Measurements from ENCODE around the gene ROR2. TPM values are rescaled to one million over a fixed set of nuclear protein-coding genes. Genes with fewer than 3 reads are reported as not detected.

The ROR2 gene
- total and polyA plus RNA-seq, 2 donors (not counting 3 experiments of a cell fraction or from before 2014, with no cell fraction given): not detected

- FAIRE-seq (no peak), DNase-seq (ENCODE audit: low read depth, low spot score) (no peak)
- no peaks in the 10 kb centered on the region for H3K9me1 ChIP-seq (replicated peaks; ENCODE audit: control insufficient read depth, extremely low read depth, insufficient read depth, low read length)
- no peaks in the 10 kb centered on the region for H3K9me3 ChIP-seq (replicated peaks; ENCODE audit: control insufficient read depth, insufficient read depth, low read length)
- H3K4me1 ChIP-seq (ENCODE audit: control insufficient read depth, extremely low read depth, insufficient read depth, low read length): no peaks in the 10 kb centered on the region
- dilution Hi-C loops (cut with MboI; ENCODE audit: extremely low pct_ligation_motif_present, low sequenced_read_pairs) (no loop called here), intact Hi-C loops (cut with micrococcal nuclease) (no loop called here)
- H2AFZ ChIP-seq (ENCODE audit: low read depth, low read length): no peak overlapping the region
- H3K9ac ChIP-seq (replicated peaks; ENCODE audit: extremely low read depth, insufficient read depth, low read length): no peak overlapping the region
- no peak overlapping the region for H3K27ac ChIP-seq (ENCODE audit: insufficient read depth, low read depth, low read length)
- TF ChIP-seq GATA2 (IDR thresholded peaks at IDR 0.05; ENCODE audit: insufficient read depth, insufficient read length, low read depth, low read length) (no peak), CTCF (IDR thresholded peaks at IDR 0.05; ENCODE audit: extremely low read depth in 1 of 2, insufficient read depth in 1 of 2, low read depth in 1 of 2, low read length in 2 of 2) (no peak), EZH2 (IDR thresholded peaks at IDR 0.05; ENCODE audit: borderline replicate concordance, low read depth, low read length, severe bottlenecking) (no peak), POLR2AphosphoS5 (IDR thresholded peaks at IDR 0.05; ENCODE audit: insufficient read depth, low read depth, low read length) (no peak), FOS (IDR thresholded peaks at IDR 0.05; ENCODE audit: borderline replicate concordance, insufficient read depth, low read length) (no peak), POLR2A (IDR thresholded peaks at IDR 0.05; ENCODE audit: low read depth, low read length) (no peak), MYC (IDR thresholded peaks at IDR 0.05; ENCODE audit: low read depth, low read length) (no peak), JUN (IDR thresholded peaks at IDR 0.05; ENCODE audit: borderline replicate concordance, insufficient read depth, insufficient read length, low read depth) (no peak), MAX (IDR thresholded peaks at IDR 0.05; ENCODE audit: insufficient read depth, insufficient read length) (no peak)
- CTCF ChIA-PET: no interaction called here
- H3K36me3 ChIP-seq (ENCODE audit: control insufficient read depth in 2 of 2, extremely low read depth in 1 of 2, insufficient read depth in 2 of 2, low read length in 2 of 2): no peaks in the 10 kb centered on the region
- no peaks in the 10 kb centered on the region for H3K79me2 ChIP-seq (ENCODE audit: control insufficient read depth, insufficient read depth, low read length)
- no peaks in the 10 kb centered on the region for H4K20me1 ChIP-seq (replicated peaks; ENCODE audit: control insufficient read depth, extremely low read depth, insufficient read depth, low read length)
- no TSS peak for BruUV-seq (replicated peaks)
- H3K4me2 ChIP-seq (ENCODE audit: insufficient read depth, low read length): no peak overlapping the region
- POLR2A ChIA-PET: no interaction called here
- H3K4me3 ChIP-seq (replicated peaks in 1 of 3; ENCODE audit: insufficient read depth in 1 of 3, low read depth in 1 of 3, low read length in 3 of 3): no peak overlapping the region
- no peaks in the 10 kb centered on the region for H3K27me3 ChIP-seq (ENCODE audit: control insufficient read depth in 2 of 2, insufficient read depth in 2 of 2, low read length in 2 of 2)
Observed at GRCh38 chr9:91972711-91973110, 22.7 kb upstream of the ROR2 start.

Measured in endothelial cell of umbilical vein (primary cell).